Stimulated activated CD4-positive, alpha-beta T cell treated with anti-CD3 and anti-CD28 coated beads, TNF-alpha, amount 100 ng/mL, for 24 hours (primary cell): Measurements from ENCODE around the gene XKR7.
"Not testable (repeated sequence)": the region's sequence is repeated elsewhere in the genome, so short reads cannot be mapped to it uniquely, and the experiment has no call there.

Experiments
- DNase-seq, 3 experiments: peaks; one replicate each; pipeline ENCODE4 v3.0.0-alpha.2; 2020; ENCODE audit warnings: low read depth in 3 of 3

Gene XKR7

GRCh38 chr20:32013326-32013725, 45.4 kb downstream of the XKR7 start:
- no peak for DNase-seq

GRCh38 chr20:32017711-32018251, 49.8 kb downstream of the XKR7 start:
- peak in 1 of 3 experiments; percentile 44 for DNase-seq

- peak in 2 of 3 experiments; percentile 22 to 55 for DNase-seq
Observed at GRCh38 chr20:32018269-32019155, 50.6 kb downstream of the XKR7 start.

- no peak for DNase-seq
Observed at GRCh38 chr20:32019156-32019510, 51.2 kb downstream of the XKR7 start.

- DNase-seq, result no peak
Observed at GRCh38 chr20:32019563-32020463, 51.9 kb downstream of the XKR7 start.

GRCh38 chr20:32021091-32021490, 53.1 kb downstream of the XKR7 start:
- DNase-seq, result no peak

GRCh38 chr20:32024683-32025295, 56.8 kb downstream of the XKR7 start:
- no peak for DNase-seq

GRCh38 chr20:32027643-32028042, 59.7 kb downstream of the XKR7 start:
- no peak for DNase-seq

- DNase-seq, result no peak
Observed at GRCh38 chr20:32028647-32029372, 60.9 kb downstream of the XKR7 start.

GRCh38 chr20:32029561-32029960, 61.6 kb downstream of the XKR7 start:
- no peak for DNase-seq

- DNase-seq, result peak; percentile 20 to 47 (median 22)
Observed at GRCh38 chr20:32031007-32031958, 63.3 kb downstream of the XKR7 start.

- no peak for DNase-seq
Observed at GRCh38 chr20:32033316-32033715, 65.4 kb downstream of the XKR7 start.

GRCh38 chr20:32033721-32034120, 65.8 kb downstream of the XKR7 start:
- not testable (repeated sequence) for DNase-seq

GRCh38 chr20:32034581-32035425, 66.9 kb downstream of the XKR7 start:
- DNase-seq, result no peak

- no peak for DNase-seq
Observed at GRCh38 chr20:32035426-32035779, 67.5 kb downstream of the XKR7 start.

- no peak for DNase-seq
Observed at GRCh38 chr20:32036252-32036651, 68.3 kb downstream of the XKR7 start.

GRCh38 chr20:32036716-32037485, 69.0 kb downstream of the XKR7 start:
- DNase-seq, result no peak

GRCh38 chr20:32037929-32038328, 70.0 kb downstream of the XKR7 start:
- no peak for DNase-seq
